NCI-H82 (cell line): ENCODE results near the gene MRPL23.

Experiments used
- DNase-seq: peaks from one replicate; lab custom pipeline; 2025; lab: John Stamatoyannopoulos, UW

The MRPL23 gene

GRCh38 chr11:1990872-1991578 is 43.9 kb downstream of the MRPL23 start:
- no peak for DNase-seq

GRCh38 chr11:1992111-1992510 is 45.0 kb downstream of the MRPL23 start:
- DNase-seq: no peak

DNA sequence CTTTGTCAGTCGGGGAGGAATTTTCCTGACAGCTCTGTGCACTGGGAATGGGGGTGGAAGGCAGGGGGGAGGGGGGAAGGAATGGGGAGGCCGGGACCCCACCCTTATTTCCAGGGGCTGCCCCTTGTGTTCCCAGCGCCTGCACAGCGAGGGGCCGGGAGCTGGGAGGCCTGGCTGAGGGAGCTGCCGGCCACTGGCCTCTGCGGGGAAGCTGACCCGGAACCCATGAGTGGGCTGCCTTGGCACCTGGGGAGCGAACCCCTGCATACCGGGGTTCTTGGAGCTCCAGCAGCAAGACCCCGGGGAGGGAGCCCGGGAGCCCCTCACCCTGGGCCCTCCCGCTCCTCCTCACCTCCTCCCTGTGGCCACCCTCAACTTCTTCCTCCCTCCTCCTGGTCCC is 47.0 kb downstream of the MRPL23 start:
- DNase-seq: no peak

DNA sequence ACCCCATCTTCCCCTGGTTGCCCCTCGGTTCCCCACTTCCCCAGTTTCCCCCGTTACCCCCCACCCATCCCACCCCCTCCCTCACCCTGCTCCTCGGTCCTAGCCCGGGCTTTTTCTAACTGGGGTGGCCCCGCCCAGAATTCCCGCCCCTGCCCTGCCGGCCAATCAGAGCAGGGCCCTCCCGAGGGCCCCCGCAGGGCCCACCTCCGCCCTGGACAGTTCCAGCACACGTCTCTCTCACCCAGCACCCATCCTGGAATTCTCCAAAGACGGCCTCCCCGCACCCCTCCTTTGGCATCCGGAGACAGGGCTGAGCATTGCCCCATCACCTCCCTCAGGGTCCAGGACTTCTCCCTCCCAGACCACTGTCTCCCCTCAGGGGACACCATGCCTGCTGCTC is 50.6 kb downstream of the MRPL23 start, which contains the start of gene H19:
Gene H19, minus strand, starts transcription at position 88 of the 400 bp plus-strand sequence.
- DNase-seq: no peak

GRCh38 chr11:1998290-1998689 is 51.2 kb downstream of the MRPL23 start:
- DNase-seq: no peak

- DNase-seq: no peak
These were observed 51.7 kb downstream of the MRPL23 start for GRCh38 chr11:1998861-1999260.

- no peak for DNase-seq
These were observed 55.1 kb downstream of the MRPL23 start for GRCh38 chr11:2002042-2002776.

DNA sequence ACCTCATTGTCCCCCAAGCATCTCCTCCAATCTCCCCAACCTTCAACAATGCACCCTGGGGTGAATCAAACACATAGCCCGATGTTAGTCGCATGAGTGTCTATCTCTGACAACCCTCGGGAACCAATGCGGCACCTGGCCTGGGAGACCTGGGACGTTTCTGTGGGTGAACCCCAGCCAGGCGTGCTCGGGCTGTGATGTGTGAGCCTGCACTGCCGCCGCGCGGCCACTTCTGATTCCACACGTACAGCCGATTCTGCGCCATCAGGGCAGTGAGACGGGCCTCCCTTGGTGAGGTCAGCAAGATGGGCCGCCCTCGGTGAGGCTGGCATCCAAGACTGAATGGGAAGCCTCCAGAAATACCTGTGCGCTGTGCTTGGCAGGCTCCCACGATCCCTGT is 55.7 kb downstream of the MRPL23 start:
- no peak for DNase-seq

DNA sequence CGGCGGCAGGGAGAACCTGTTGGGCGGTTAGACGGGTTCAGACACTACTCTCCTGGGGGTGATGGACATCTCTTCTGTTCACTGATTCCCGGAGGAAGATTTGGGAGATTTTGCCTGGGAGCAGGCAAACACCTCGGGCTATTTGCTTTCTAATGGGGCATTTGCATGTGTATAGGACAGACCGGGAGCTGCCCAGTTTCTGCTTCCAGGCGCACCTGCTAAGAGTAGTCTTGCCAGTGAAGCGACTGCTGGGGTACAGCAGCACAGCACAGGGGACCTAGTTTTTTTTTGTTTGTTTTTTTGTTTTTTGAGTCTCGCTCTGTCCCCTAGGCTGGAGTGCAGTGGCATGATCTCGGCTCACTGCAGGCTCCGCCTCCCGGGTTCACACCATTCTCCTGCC is 57.3 kb downstream of the MRPL23 start:
- DNase-seq: no peak
